ENCODE measurements around the gene FNDC8.
"Not testable (repeated sequence)": the region's sequence is repeated elsewhere in the genome, so short reads cannot be mapped to it uniquely, and the experiment has no call there.

FNDC8 gene

DNA sequence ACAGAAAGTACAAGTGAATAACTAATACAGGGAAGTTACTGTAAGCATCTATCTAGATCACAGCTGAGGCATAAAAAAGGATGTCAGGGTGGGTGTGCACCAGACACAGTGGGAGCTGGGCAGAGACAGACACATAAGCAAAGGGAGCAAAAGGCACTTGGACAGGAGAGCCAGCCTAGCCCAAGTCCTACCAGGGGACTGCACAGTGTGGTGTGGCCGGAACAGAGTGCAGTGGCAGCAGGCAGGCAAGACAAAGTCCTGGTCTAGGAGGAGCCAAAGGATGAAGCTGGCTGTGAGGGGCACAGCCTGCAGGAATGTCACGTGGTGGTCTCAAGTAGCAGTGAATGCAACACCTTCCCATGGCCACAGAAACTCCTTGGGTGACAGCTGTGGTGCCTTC is 23.6 kb upstream of the FNDC8 start:
- H3K4me3 ChIP-seq (ENCODE audit: low read depth, low read length): no peak overlapping the region
- no peak for DNase-seq (ENCODE audit: low read depth)
- TF ChIP-seq, protein P1, sequence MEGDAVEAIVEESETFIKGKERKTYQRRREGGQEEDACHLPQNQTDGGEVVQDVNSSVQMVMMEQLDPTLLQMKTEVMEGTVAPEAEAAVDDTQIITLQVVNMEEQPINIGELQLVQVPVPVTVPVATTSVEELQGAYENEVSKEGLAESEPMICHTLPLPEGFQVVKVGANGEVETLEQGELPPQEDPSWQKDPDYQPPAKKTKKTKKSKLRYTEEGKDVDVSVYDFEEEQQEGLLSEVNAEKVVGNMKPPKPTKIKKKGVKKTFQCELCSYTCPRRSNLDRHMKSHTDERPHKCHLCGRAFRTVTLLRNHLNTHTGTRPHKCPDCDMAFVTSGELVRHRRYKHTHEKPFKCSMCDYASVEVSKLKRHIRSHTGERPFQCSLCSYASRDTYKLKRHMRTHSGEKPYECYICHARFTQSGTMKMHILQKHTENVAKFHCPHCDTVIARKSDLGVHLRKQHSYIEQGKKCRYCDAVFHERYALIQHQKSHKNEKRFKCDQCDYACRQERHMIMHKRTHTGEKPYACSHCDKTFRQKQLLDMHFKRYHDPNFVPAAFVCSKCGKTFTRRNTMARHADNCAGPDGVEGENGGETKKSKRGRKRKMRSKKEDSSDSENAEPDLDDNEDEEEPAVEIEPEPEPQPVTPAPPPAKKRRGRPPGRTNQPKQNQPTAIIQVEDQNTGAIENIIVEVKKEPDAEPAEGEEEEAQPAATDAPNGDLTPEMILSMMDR (conservative IDR thresholded peaks at IDR 0.05; ENCODE audit: low read depth, low read length): no peak

DNA sequence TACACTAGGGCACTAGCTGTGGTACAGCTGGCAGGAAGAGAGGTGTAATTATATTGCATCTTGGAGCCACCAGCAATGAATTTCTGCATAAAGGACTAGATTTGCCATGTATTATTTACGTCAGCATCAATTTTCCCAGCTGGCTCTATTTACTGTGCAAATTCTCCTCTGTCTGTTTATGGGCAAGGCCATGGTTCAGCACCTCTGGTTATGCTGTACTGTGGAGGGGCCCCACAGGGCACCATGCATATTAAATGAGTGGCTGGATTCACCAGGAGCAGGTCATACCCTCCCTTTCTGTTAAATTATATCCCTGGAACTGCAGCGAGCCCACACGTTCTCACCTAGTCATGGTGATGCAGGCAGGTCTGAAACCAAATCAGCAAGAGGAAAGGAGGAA is 21.5 kb upstream of the FNDC8 start:
- H3K4me3 ChIP-seq (ENCODE audit: low read depth, low read length): no peak overlapping the region
- TF ChIP-seq, protein P1 (conservative IDR thresholded peaks at IDR 0.05; ENCODE audit: low read depth, low read length): no peak

DNA sequence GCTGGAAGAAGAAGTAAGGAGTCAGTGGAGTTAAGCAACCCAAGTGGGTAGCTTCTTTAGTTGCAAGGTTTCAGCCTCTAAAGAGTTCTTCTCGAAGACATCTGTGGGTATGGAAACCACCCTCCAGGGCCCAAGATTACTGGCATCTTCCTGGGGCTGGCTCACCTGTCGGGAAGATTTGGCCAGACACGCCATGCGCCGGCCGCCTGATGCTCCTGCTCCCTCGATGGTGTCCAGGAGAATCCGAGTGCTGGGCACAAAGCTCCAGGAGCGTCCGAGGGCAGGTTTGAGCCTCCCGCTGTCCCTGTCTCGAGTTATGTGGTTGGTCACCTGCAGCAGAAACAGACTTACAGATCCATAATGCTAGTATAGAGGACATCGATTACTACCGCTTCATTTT is 20.4 kb upstream of the FNDC8 start:
- no peak overlapping the region for H3K4me3 ChIP-seq (ENCODE audit: low read depth, low read length)
- TF ChIP-seq, protein P1 (conservative IDR thresholded peaks at IDR 0.05; ENCODE audit: low read depth, low read length): no peak
- DNase-seq (ENCODE audit: low read depth): no peak

More for the DNA sequence above, 21.5 kb upstream of the FNDC8 start:
- DNase-seq (ENCODE audit: low read depth): no peak

DNA sequence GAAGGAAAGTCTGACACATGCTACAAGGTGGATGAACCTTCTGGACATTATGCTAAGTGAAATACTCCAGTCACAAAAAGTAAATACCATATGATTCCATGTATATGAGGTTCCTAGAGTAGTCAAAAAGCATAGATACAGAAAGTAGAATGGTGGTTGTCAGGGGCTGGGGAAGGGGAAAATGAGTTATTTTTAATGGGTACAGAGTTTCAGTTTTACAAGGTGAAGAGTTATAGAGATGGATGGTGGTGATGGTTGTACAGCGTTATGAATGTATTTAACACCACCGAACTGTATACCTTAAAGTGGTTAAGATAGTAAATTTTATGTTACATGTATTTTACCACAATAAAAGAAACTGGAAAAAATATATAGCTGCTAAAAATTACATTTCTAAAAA is 19.7 kb upstream of the FNDC8 start:
- H3K4me3 ChIP-seq (ENCODE audit: low read depth, low read length): no peak overlapping the region
- TF ChIP-seq, protein P1 (conservative IDR thresholded peaks at IDR 0.05; ENCODE audit: low read depth, low read length): no peak

DNA sequence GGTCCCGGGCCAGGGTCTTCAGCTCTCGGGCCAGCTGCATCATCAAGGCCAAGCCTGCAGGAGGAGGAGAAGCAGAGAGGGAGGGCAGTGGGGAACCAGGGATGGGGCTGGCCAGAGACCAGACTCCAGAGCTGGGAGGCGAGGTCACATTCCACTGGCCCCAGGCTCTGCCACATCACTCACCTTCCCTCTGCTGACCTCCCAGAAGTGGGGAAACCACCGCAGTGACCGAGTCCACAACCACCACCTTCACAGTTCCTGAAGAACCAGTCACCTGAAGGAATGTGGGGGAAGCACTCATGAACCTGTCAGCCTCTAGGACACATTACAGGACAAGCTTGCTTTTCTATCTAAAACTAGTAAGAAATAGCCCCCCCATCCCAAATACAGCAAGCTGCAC is 18.1 kb upstream of the FNDC8 start:
- no peak overlapping the region for H3K4me3 ChIP-seq (ENCODE audit: low read depth, low read length)
- no peak for DNase-seq (ENCODE audit: low read depth)
- TF ChIP-seq, protein P1 (conservative IDR thresholded peaks at IDR 0.05; ENCODE audit: low read depth, low read length): no peak

More for the DNA sequence above, 19.7 kb upstream of the FNDC8 start:
- DNase-seq (ENCODE audit: low read depth): no peak

DNA sequence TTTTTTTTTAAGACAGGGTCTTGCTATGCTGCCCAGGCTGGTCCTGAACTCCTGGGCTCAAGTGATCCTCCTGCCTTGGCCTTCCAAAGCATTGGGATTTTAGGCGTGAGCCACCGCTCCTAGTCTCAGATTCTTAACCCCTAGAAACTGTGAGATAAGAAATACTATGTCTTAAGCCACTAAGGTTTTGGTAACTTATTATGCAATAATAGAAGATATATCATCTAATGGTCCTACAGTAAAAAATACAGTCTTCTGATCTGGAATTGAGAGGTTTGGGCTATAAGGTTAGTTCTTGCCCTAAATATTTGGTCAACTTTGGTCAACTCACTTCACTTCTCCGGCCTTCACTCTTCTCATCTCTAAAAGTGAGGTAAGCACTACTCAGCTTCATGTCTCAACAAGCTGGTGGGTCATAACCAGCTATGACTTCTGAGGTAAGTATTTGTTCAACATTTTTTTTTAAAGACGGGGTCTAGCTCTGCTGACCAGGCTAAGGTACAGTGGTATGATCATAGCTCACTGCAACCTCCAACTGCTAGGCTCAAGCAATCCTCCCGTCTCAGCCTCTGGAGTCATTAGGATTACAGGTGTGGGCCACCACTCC is 16.5 kb upstream of the FNDC8 start:
- no peak overlapping the region for H3K4me3 ChIP-seq (ENCODE audit: low read depth, low read length)
- TF ChIP-seq, protein P1 (conservative IDR thresholded peaks at IDR 0.05; ENCODE audit: low read depth, low read length): no peak
- DNase-seq (ENCODE audit: low read depth): no peak

DNA sequence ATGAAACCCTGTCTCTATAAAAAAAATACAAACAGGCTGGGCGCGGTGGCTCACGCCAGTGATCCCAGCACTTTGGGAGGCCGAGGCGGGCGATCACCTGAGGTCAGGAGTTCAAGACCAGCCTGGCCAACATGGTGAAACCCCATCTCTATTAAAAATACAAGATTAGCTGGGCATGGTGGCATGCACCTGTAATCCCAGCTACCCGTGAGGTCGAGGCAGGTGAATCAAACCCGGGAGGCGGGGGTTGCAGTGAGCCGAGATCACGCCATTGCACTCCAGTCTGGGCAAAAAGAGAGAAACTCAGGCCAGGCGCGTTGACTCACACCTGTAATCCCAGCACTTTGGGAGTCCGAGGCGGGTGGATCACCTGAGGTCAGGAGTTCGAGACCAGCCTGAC is 10.6 kb upstream of the FNDC8 start:
- DNase-seq (ENCODE audit: low read depth); H3K4me3 ChIP-seq (ENCODE audit: low read depth, low read length): not testable (repeated sequence)

All from choroid plexus epithelial cell (primary cell).